Ishikawa (cell line): ENCODE measurements around the gene UGT1A8.

Source experiments
- CEBPB ChIP-seq: IDR thresholded peaks from 2 replicates; pipeline ENCODE4 v1.6.1; 2012
- CREB1 ChIP-seq: IDR thresholded peaks from 2 replicates; pipeline ENCODE4 v1.6.1; 2012; ENCODE audit warnings: low read depth
- EGR1 ChIP-seq: IDR thresholded peaks from 2 replicates; pipeline ENCODE4 v1.6.1; 2012
- EP300 ChIP-seq: IDR thresholded peaks from 2 replicates; pipeline ENCODE4 v1.6.1; 2012; ENCODE audit warnings: borderline replicate concordance
- FOXM1 ChIP-seq: IDR thresholded peaks from 2 replicates; pipeline ENCODE4 v1.6.1; 2012; ENCODE audit warnings: low read depth, borderline replicate concordance
- NFIC ChIP-seq: IDR thresholded peaks from 2 replicates; pipeline ENCODE4 v1.6.1; 2012
- RAD21 ChIP-seq: IDR thresholded peaks from 2 replicates; pipeline ENCODE4 v1.6.1; 2012; ENCODE audit warnings: low read depth
- TAF1 ChIP-seq: IDR thresholded peaks from 2 replicates; pipeline ENCODE4 v1.6.1; 2012; ENCODE audit warnings: low read depth, mild to moderate bottlenecking
- TCF12 ChIP-seq: IDR thresholded peaks from 2 replicates; pipeline ENCODE4 v1.6.1; 2012; ENCODE audit warnings: low read depth
- TEAD4 ChIP-seq: IDR thresholded peaks from 2 replicates; pipeline ENCODE4 v1.6.1; 2012
- YY1 ChIP-seq: IDR thresholded peaks from 2 replicates; pipeline ENCODE4 v1.6.1; 2012; ENCODE audit warnings: low read depth
- ZBTB7A ChIP-seq: IDR thresholded peaks from 2 replicates; pipeline ENCODE4 v1.6.1; 2012; ENCODE audit warnings: low read depth
- TF ChIP-seq, protein P1 (sequence below): IDR thresholded peaks from 2 replicates; pipeline ENCODE4 v1.6.1; 2012
- TF ChIP-seq, protein P2 (sequence below): IDR thresholded peaks from 2 replicates; pipeline ENCODE4 v1.6.1; 2012
- TF ChIP-seq, protein P3 (sequence below): IDR thresholded peaks from 2 replicates; pipeline ENCODE4 v1.6.1; 2012; ENCODE audit warnings: low read depth, mild to moderate bottlenecking

Gene UGT1A8

DNA sequence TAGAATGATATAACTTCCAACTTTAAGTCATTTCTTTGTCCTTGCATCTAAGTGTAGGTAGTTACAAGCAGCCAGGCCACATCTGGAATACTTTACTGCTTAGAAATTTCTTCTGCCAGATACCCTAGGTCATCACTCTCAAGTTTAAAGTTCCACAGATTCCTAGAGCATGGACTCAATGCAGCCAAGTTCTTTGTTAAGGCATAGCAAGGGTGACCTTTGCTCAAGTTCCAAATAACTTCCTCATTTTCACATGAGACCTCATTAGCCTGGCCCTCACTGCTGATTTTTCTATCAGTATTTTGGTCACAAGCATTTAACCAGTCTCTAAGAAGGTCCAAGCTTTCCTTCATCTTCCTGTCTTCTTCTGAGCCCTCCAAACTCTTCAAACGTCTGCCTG is 46.5 kb downstream of the UGT1A8 start:
- TF ChIP-seq TCF12 (no peak), RAD21 (no peak), FOXM1 (no peak), NFIC (no peak), TEAD4 (no peak), EP300 (no peak), EGR1 (no peak), ZBTB7A (no peak)
- TF ChIP-seq, protein P1, sequence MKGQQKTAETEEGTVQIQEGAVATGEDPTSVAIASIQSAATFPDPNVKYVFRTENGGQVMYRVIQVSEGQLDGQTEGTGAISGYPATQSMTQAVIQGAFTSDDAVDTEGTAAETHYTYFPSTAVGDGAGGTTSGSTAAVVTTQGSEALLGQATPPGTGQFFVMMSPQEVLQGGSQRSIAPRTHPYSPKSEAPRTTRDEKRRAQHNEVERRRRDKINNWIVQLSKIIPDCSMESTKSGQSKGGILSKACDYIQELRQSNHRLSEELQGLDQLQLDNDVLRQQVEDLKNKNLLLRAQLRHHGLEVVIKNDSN, result no peak

DNA sequence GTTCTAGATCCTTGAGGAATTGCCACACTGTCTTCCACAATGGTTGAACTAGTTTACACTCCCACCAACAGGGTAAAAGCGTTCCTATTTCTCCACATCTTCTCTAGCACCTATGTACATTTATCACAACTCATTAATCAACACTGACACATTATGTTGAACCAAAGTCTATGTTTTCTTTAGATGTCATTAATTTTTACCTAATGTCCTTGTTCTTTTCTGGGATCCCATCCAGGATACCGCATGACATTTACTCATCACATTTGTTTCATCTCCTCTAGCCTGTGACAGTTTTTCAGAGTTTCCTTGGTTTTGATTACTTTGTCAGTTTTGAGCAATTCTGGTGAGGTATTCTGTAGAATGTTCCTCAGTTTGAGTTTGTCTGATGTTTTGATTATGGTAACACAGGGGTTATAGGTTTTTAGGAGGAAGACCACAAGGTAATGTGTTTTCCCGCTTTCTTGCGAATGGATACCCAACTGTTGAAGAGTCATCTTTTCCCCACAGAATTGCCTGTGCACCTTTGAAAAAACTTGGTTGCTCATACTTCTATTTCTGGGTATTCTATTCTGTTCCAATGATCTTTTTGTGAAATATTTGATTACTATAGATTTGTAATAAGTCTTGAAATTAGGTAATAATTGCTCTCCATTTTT is 51.3 kb downstream of the UGT1A8 start:
- TF ChIP-seq FOXM1 (no peak), NFIC (no peak), CREB1 (no peak), RAD21 (no peak)
- TF ChIP-seq, protein P1, result no peak

DNA sequence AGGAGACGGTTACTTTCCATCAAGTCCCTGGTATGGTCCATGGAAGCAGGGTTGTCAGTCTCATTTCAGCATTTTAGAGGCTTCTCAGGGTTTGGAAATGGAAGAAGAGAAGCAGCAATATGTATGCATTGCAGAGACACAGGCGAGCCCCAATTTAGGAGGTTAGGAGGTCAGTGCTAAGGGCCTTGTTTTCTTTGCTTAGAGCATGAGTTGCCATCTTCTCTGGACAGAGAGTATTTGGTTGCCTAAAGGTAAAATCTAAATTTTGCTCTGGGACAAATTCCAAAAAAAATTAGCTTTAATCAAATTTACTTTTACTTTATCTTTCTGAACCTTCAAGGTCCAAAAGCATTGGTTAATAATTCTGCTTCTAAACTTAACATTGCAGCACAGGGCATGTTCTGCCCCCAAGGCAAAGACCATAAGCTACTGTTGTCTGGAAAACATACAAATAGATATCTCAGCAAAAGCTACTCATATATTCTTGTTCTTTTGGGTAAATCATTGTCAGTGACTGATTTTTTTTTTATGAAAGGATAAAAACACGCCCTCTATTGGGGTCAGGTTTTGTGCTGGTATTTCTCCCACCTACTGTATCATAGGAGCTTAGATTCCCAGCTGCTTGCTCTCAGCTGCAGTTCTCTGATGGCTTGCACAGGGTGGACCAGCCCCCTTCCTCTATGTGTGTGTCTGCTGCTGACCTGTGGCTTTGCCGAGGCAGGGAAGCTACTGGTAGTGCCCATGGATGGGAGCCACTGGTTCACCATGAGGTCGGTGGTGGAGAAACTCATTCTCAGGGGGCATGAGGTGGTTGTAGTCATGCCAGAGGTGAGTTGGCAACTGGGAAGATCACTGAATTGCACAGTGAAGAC is 54.1 kb downstream of the UGT1A8 start, which contains the start of gene UGT1A9:
Gene UGT1A9 (plus strand): TSS at position 609 of the 872 bp plus-strand sequence. CDS start 37 bp downstream, at position 646.
- TF ChIP-seq TEAD4, result no peak
- no peak for TF ChIP-seq TCF12
- TF ChIP-seq, protein P2, sequence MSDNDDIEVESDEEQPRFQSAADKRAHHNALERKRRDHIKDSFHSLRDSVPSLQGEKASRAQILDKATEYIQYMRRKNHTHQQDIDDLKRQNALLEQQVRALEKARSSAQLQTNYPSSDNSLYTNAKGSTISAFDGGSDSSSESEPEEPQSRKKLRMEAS, result no peak
- TF ChIP-seq CEBPB, result no peak

DNA sequence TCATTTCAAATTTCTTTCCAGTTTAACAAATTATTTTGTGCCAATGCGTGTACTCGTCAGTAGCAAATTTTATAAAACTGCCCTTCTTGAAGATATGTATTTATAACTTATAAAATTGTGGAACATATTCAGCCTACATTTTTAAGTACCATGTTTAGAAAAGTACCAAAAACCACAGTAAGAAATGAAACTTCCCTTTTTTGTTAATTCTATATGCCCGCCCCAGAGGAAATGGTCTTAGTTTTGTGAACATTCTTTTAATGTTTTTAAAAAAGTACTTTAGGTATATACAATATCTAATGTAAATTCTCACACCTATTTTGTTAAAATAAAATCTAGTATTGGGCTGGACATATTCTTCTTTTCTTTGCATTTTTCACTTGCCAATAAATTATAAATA is 55.5 kb downstream of the UGT1A8 start:
- TF ChIP-seq NFIC, result no peak
- TF ChIP-seq ZBTB7A, result no peak
- no peak for TF ChIP-seq YY1
- TF ChIP-seq RAD21, result no peak
- TF ChIP-seq, protein P1, result no peak
- no peak for TF ChIP-seq FOXM1
- no peak for TF ChIP-seq TAF1
- no peak for TF ChIP-seq TCF12
- no peak for TF ChIP-seq CREB1
- TF ChIP-seq, protein P2, result no peak

DNA sequence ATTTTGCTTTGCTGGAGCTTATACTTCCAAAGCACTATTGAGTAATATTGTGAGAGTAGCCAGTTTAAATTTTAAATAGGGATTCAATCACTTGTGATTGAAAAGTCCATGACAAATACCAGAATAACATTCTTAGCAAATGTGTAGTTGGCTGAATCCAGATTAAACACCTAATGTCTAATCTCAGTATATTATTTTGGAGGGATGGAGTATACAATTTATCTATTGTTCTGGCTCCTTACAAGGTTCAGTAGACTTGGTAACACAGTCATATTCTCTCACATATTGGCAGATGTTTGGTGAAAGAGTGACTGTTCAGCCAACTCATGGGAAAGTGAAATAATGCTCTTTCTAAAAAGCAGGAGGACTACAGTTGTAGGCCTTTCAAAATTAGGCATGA is 56.5 kb downstream of the UGT1A8 start:
- TF ChIP-seq EGR1 (no peak), FOXM1 (no peak), CEBPB (no peak), TCF12 (no peak), RAD21 (no peak), TEAD4 (no peak)
- TF ChIP-seq, protein P1, result no peak
- TF ChIP-seq, protein P2, result no peak
- TF ChIP-seq, protein P3, sequence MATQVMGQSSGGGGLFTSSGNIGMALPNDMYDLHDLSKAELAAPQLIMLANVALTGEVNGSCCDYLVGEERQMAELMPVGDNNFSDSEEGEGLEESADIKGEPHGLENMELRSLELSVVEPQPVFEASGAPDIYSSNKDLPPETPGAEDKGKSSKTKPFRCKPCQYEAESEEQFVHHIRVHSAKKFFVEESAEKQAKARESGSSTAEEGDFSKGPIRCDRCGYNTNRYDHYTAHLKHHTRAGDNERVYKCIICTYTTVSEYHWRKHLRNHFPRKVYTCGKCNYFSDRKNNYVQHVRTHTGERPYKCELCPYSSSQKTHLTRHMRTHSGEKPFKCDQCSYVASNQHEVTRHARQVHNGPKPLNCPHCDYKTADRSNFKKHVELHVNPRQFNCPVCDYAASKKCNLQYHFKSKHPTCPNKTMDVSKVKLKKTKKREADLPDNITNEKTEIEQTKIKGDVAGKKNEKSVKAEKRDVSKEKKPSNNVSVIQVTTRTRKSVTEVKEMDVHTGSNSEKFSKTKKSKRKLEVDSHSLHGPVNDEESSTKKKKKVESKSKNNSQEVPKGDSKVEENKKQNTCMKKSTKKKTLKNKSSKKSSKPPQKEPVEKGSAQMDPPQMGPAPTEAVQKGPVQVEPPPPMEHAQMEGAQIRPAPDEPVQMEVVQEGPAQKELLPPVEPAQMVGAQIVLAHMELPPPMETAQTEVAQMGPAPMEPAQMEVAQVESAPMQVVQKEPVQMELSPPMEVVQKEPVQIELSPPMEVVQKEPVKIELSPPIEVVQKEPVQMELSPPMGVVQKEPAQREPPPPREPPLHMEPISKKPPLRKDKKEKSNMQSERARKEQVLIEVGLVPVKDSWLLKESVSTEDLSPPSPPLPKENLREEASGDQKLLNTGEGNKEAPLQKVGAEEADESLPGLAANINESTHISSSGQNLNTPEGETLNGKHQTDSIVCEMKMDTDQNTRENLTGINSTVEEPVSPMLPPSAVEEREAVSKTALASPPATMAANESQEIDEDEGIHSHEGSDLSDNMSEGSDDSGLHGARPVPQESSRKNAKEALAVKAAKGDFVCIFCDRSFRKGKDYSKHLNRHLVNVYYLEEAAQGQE, result no peak

DNA sequence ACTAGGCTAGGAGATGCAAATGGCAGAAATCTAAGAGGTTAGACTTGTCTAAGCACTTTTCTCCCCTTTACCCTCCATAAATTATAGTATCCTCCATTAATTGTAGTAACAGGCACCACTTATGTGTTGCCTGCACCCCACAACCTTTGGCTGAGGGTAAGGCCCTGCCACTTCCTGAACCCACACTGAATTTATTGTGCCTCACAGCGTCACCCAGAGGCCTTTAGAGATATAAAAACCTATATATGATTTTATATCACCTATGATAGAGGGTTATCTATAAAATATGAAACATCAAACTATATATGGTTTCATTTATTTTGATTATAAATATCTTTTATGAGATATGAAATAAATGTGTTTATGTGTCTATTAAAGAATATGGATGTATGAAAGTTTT is 56.9 kb downstream of the UGT1A8 start:
- no peak for TF ChIP-seq TAF1
- TF ChIP-seq, protein P3, result no peak
- TF ChIP-seq EP300, result no peak
- TF ChIP-seq, protein P2, result no peak
- no peak for TF ChIP-seq RAD21
- no peak for TF ChIP-seq TCF12
- TF ChIP-seq, protein P1, result no peak
- no peak for TF ChIP-seq CREB1
- TF ChIP-seq NFIC, result no peak
- TF ChIP-seq EGR1, result no peak
- no peak for TF ChIP-seq ZBTB7A
- no peak for TF ChIP-seq FOXM1
- no peak for TF ChIP-seq TEAD4
- no peak for TF ChIP-seq YY1
- no peak for TF ChIP-seq CEBPB
